Astrocyte of the hippocampus (primary cell): ENCODE measurements around the gene GAP43.

Experiments used
- DNase-seq: peaks from one replicate; pipeline ENCODE4 v3.0.0; 2011; ENCODE audit warnings: low read depth, low spot score

GAP43 gene

GRCh38 chr3:115766587-115767482, 143.5 kb downstream of the GAP43 start:
- DNase-seq = peak; percentile 72

- DNase-seq = no peak
These were observed 145.4 kb downstream of the GAP43 start for GRCh38 chr3:115768661-115769060.
